Measurements from ENCODE around the gene RBP3. TPM values are rescaled to one million over a fixed set of nuclear protein-coding genes. Genes with fewer than 3 reads are reported as not detected.

Gene RBP3
- total RNA-seq, 4 donors from 2014 or later: not detected

- H3K27me3 ChIP-seq: no peaks in the 10 kb centered on the region
- H3K4me1 ChIP-seq: no peaks in the 10 kb centered on the region
- DNase-seq: no peak
- H3K27ac ChIP-seq: no peak overlapping the region
- TF ChIP-seq POLR2A (IDR thresholded peaks at IDR 0.05): no peak
- TF ChIP-seq CTCF (IDR thresholded peaks at IDR 0.05): no peak
- no peak overlapping the region for H3K4me3 ChIP-seq
- no peaks in the 10 kb centered on the region for H3K9me3 ChIP-seq
- no peaks in the 10 kb centered on the region for H3K36me3 ChIP-seq
- intact Hi-C loops (cut with DNase I; ENCODE audit: low total_unique reads): no loop called here
Measured at GRCh38 chr10:47365431-47366180, 17.4 kb downstream of the RBP3 start.

DNA sequence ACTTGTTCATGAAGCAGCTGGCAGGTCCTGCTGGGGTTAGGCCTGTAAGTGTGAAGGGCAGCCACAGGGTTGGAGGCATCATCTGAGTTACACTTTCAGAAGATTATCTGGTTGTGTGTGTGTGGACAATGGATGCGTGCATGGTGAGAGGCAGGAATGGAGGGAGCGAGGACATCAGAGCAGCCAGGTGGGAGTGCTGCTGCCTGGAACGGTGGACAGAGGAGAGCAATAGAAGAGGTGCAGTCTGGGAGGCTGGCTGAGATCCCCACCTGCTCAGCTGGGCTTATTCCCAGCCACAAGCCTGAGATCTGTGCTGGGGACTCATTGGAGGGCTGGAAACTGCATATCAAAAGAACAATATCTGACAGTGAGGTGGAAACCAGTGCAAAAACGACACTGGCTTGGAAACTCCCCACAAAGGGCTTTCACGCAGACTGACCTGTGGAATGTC lies 18.0 kb downstream of the RBP3 start:
- Histone ChIP-seq H3K4me1 (no peaks in the 10 kb centered on the region), H3K27ac (no peak overlapping the region), H3K4me3 (no peak overlapping the region), H3K36me3 (no peaks in the 10 kb centered on the region), H3K9me3 (no peaks in the 10 kb centered on the region), H3K27me3 (no peaks in the 10 kb centered on the region)
- TF ChIP-seq POLR2A (IDR thresholded peaks at IDR 0.05) (no peak), CTCF (IDR thresholded peaks at IDR 0.05) (no peak)
- intact Hi-C loops (cut with DNase I; ENCODE audit: low total_unique reads): no loop called here
- no peak for DNase-seq

GRCh38 chr10:47366731-47367460 lies 18.7 kb downstream of the RBP3 start:
- no peaks in the 10 kb centered on the region for H3K4me1 ChIP-seq
- H3K27me3 ChIP-seq: no peaks in the 10 kb centered on the region
- no peak overlapping the region for H3K4me3 ChIP-seq
- TF ChIP-seq CTCF (IDR thresholded peaks at IDR 0.05) (no peak), POLR2A (IDR thresholded peaks at IDR 0.05) (no peak)
- H3K9me3 ChIP-seq: no peaks in the 10 kb centered on the region
- intact Hi-C loops (cut with DNase I; ENCODE audit: low total_unique reads): no loop called here
- no peak overlapping the region for H3K27ac ChIP-seq
- DNase-seq: no peak
- no peaks in the 10 kb centered on the region for H3K36me3 ChIP-seq

DNA sequence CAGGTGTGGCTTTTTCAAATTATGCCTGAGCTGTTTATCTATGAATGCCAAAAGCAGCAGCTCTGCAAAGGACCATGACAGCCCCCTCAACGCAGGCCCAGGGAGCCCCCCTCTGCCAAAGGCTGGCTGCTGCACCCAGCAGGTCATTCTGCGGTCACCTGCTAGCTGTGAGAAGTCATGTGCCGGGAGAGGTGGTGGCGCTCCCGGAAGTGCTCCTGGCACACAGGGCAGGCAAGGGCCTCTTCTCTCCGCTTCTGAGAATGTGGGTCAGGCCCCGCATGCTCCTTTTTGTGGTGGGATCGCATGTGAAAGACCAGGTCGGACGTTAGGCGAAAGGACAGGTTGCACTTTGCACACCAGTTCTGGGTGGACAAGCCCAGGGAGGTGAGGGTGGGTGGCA lies 19.5 kb downstream of the RBP3 start:
- no peak for DNase-seq

More for the DNA sequence above, 19.5 kb downstream of the RBP3 start:
- Histone ChIP-seq H3K36me3 (no peaks in the 10 kb centered on the region), H3K9me3 (no peaks in the 10 kb centered on the region), H3K27ac (no peak overlapping the region), H3K27me3 (no peaks in the 10 kb centered on the region), H3K4me1 (no peaks in the 10 kb centered on the region), H3K4me3 (no peak overlapping the region)
- intact Hi-C loops (cut with DNase I; ENCODE audit: low total_unique reads): no loop called here
- no peak for TF ChIP-seq CTCF (IDR thresholded peaks at IDR 0.05)
- no peak for TF ChIP-seq POLR2A (IDR thresholded peaks at IDR 0.05)

Measured in uterus (tissue), 4 donors.